Gastroesophageal sphincter (tissue), 3 donors: ENCODE measurements around the gene PCDH17.

ENCODE experiments used
- POLR2AphosphoS5 ChIP-seq: sonication (generic); formaldehyde crosslinking; IDR thresholded peaks from one replicate; pipeline ENCODE4 v1.6.1; 2017; ENCODE audit warnings: antibody characterized with exemption
- TF ChIP-seq, protein P1 (sequence below), 4 experiments: fragments of 200-600 bp in 2 of 4; fragments of 450-650 bp in 2 of 4; sonication (generic) in 1 of 4; IDR thresholded peaks; one replicate each; pipeline ENCODE4 v1.5.1; 2017 to 2019; ENCODE audit warnings: antibody characterized with exemption in 4 of 4, mild to moderate bottlenecking in 2 of 4, moderate library complexity in 2 of 4

GRCh38 chr13:57682128-57682716 is 50.7 kb downstream of the PCDH17 start:
- TF ChIP-seq, protein P1, sequence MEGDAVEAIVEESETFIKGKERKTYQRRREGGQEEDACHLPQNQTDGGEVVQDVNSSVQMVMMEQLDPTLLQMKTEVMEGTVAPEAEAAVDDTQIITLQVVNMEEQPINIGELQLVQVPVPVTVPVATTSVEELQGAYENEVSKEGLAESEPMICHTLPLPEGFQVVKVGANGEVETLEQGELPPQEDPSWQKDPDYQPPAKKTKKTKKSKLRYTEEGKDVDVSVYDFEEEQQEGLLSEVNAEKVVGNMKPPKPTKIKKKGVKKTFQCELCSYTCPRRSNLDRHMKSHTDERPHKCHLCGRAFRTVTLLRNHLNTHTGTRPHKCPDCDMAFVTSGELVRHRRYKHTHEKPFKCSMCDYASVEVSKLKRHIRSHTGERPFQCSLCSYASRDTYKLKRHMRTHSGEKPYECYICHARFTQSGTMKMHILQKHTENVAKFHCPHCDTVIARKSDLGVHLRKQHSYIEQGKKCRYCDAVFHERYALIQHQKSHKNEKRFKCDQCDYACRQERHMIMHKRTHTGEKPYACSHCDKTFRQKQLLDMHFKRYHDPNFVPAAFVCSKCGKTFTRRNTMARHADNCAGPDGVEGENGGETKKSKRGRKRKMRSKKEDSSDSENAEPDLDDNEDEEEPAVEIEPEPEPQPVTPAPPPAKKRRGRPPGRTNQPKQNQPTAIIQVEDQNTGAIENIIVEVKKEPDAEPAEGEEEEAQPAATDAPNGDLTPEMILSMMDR (IDR thresholded peaks at IDR 0.05), result no peak
- TF ChIP-seq POLR2AphosphoS5, result no peak
